ENCODE data around the gene HOXA9.

HOXA9 gene

GRCh38 chr7:27119412-27119911 lies 45.9 kb downstream of the HOXA9 start:
- no peak for DNase-seq (ENCODE audit: low spot score)
- in situ Hi-C loops (cut with MboI; ENCODE audit: low pct_unique_long_range_greater_than_20kb, low sequenced_read_pairs, unreplicated experiment): no loop called here
- TF ChIP-seq, protein P1, sequence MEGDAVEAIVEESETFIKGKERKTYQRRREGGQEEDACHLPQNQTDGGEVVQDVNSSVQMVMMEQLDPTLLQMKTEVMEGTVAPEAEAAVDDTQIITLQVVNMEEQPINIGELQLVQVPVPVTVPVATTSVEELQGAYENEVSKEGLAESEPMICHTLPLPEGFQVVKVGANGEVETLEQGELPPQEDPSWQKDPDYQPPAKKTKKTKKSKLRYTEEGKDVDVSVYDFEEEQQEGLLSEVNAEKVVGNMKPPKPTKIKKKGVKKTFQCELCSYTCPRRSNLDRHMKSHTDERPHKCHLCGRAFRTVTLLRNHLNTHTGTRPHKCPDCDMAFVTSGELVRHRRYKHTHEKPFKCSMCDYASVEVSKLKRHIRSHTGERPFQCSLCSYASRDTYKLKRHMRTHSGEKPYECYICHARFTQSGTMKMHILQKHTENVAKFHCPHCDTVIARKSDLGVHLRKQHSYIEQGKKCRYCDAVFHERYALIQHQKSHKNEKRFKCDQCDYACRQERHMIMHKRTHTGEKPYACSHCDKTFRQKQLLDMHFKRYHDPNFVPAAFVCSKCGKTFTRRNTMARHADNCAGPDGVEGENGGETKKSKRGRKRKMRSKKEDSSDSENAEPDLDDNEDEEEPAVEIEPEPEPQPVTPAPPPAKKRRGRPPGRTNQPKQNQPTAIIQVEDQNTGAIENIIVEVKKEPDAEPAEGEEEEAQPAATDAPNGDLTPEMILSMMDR (IDR thresholded peaks at IDR 0.05; ENCODE audit: extremely low read depth, insufficient read depth, missing control alignments): no peak

DNA sequence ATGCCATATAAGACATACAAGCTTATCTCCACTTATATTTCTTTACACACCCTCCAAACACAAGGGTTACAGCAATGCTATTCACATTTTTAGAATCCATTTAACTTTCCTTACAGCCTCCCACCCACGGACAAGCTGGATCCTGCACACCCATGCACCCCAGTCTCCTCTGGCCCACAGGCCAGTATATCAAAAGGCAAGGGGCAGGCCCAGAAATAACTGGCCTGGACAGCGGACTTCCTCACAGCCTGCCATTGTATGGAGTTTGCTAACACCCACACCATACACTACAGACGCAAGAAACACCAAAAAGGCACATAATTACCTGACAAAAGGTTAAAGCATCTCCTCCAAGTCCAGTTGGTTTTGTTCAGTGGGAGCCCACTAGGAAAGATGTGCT lies 46.8 kb downstream of the HOXA9 start:
- in situ Hi-C loops (cut with MboI; ENCODE audit: low pct_unique_long_range_greater_than_20kb, low sequenced_read_pairs, unreplicated experiment): no loop called here
- TF ChIP-seq, protein P1 (IDR thresholded peaks at IDR 0.05; ENCODE audit: extremely low read depth, insufficient read depth, missing control alignments): no peak
- no peak for DNase-seq (ENCODE audit: low spot score)

DNA sequence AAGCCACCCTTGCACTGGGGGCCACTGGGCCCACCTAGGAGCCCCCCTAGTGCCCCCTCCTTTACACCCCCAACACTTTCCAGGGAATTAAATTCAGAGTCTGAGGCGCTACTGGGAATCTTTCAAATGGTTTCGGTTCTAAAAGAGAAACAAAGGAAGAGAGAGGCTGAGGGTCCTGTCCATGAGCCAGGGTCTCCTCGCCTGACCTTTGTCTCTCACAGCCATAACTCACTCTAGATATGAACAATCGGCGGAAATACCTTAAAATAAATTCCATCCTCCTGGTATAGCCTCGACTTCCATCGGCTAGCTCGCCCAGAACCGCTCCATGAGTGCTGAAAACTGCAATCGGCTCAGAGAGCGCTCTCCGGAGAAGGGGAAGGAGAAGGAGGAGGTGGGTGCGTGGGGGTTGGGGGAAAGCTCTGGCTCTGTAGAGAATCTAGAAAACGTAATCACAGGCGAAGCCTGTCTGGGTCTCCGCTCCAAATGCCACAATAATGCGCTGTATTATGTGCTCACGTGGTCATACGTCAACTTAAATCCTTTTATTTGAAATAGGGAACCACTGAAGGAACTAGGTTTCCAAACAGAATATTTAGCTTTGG lies 47.3 kb downstream of the HOXA9 start:
- in situ Hi-C loops (cut with MboI; ENCODE audit: low pct_unique_long_range_greater_than_20kb, low sequenced_read_pairs, unreplicated experiment): no loop called here
- DNase-seq (ENCODE audit: low spot score): no peak
- TF ChIP-seq, protein P1 (IDR thresholded peaks at IDR 0.05; ENCODE audit: extremely low read depth, insufficient read depth, missing control alignments): no peak

GRCh38 chr7:27116962-27117886 lies 48.1 kb downstream of the HOXA9 start:
- no peak for DNase-seq (ENCODE audit: low spot score)
- TF ChIP-seq, protein P1 (IDR thresholded peaks at IDR 0.05; ENCODE audit: extremely low read depth, insufficient read depth, missing control alignments): no peak
- in situ Hi-C loops (cut with MboI; ENCODE audit: low pct_unique_long_range_greater_than_20kb, low sequenced_read_pairs, unreplicated experiment): no loop called here

DNA sequence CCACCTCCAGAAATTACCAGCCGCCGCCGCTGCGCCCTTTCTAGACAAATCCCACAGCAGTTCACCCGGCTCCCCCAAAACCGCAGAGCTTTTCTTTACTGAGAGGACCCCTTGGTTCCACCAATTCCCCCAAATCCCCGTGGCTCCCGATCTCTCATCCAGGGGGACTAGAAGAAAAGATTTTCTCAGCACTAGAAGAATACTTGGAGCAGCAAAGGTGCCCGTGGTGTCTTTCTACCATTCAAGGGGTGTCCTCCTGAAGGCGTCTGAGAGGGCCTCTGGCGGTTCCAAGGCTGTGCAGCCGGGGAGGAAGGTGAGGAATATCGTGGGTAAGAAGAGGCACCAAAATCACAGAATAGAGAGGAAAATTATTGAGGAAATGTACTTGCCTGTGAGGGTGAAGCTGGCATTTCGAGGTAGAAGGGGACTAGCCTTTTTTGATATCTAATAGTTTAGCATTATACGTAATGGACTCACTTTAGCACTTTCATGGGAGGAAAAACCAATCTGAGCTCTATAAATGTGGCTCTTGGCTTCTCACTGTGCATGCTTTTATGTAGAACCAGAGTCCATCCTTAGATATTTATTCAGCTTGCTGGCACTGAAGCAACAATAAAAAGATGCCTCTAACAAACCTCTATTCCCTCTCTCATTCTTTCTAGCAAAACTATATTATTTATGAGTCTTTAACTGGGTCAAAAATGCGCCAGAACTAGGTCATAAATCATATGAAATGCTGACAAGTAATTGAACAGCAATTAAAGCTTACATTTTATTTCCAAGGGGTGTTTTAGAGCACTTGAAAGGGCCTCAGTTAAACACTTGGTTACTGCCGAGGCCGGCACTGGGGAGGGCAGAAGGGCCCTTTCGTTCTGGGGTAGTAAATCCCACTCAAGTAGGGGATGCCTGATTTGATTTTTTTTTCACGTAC lies 49.0 kb downstream of the HOXA9 start:
- DNase-seq (ENCODE audit: low spot score): no peak
- TF ChIP-seq, protein P1 (IDR thresholded peaks at IDR 0.05; ENCODE audit: extremely low read depth, insufficient read depth, missing control alignments): no peak
- in situ Hi-C loops (cut with MboI; ENCODE audit: low pct_unique_long_range_greater_than_20kb, low sequenced_read_pairs, unreplicated experiment): no loop called here
